Nucleus accumbens (tissue), 56 donors: ENCODE results near the gene LPGAT1.

ENCODE experiments used
- DNase-seq, 56 donors: peaks; one replicate each; lab custom pipeline; 2025; lab: John Stamatoyannopoulos, UW

Gene LPGAT1

DNA sequence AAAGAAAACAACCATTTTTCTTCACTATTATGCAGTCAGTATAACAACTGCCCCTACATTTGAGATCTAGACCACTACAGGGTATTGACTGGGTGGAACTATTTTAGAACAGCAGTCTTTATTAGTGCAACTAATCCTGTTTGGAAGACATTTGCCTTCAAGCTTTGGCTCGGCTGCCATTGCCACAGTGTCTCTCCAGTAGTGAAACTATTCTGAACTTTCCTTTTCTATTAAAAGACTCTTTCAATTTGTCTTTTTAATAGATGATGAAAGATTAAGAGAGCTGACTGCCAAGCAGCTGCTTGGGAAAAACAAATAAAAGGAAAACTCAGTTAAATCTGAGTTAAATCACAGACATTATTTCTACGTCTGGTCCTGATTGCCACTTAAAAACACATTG is 49.3 kb downstream of the LPGAT1 start:
- peak in 2 of 56 donors; percentile 12 to 13 for DNase-seq

GRCh38 chr1:211775170-211775569 is 55.4 kb downstream of the LPGAT1 start:
- no peak for DNase-seq

GRCh38 chr1:211764701-211765100 is 65.9 kb downstream of the LPGAT1 start:
- DNase-seq = no peak

DNA sequence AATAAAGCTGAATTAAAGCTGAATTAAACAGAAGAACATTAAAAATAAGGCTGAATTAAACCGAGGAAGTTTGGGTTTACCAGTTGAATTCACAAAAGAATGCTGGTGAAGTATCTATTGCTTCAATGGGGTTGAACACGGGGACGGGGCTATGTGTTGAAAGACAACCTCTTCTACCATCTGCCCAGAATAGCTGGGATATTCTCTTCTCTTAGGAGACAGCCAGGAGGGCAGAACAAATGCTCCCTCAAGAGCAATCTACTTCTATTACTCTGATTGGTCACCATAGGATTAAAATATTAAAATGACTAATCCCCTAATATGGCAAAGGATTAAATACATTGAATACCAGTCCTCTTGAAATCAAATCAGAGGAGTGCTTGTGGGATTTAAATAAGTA is 68.4 kb downstream of the LPGAT1 start:
- no peak for DNase-seq

DNA sequence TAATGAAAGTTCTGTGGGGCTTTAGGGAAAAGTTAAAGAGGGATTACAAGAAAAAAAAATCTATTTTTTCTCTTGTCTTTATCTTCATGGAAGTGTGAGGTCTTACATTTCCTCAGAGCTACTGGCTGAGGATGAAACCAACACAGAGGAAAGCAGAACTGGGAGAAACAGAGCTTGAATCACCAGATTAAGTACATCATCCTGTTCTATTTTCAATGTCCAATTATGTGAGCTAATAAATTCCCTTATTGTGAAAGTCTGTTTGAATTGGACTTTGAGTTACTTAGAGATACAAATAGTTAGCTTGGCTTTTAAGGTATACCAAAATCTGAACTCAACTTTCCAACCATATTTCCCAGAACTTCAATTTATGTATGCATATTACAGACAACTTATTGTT is 69.2 kb downstream of the LPGAT1 start:
- DNase-seq = no peak

DNA sequence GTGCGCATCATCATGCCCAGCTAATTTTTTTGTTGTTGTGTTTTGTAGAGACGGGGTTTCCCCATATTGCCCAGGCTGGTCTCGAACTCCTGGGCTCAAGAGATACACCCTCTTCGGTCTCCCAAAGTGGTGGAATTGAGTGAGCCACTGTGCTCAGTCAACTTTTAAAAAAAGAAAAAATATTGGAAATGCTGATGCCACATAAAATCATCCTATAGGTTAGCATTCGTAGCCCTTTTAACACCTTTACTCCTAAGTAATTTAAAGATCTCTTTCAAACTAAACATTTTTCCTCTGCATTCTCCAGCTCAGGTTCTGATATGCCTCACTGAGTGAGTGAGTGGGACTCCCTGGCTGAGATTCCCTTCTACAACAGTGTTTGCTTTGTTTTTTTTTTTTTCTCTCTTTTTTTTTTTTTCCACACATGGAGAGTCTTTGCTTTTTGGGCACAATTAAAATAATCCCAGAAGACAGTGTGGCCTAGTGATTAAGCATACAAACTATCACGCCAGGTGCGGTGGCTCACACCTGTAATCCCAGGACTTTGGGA is 74.0 kb downstream of the LPGAT1 start:
- no peak for DNase-seq

DNA sequence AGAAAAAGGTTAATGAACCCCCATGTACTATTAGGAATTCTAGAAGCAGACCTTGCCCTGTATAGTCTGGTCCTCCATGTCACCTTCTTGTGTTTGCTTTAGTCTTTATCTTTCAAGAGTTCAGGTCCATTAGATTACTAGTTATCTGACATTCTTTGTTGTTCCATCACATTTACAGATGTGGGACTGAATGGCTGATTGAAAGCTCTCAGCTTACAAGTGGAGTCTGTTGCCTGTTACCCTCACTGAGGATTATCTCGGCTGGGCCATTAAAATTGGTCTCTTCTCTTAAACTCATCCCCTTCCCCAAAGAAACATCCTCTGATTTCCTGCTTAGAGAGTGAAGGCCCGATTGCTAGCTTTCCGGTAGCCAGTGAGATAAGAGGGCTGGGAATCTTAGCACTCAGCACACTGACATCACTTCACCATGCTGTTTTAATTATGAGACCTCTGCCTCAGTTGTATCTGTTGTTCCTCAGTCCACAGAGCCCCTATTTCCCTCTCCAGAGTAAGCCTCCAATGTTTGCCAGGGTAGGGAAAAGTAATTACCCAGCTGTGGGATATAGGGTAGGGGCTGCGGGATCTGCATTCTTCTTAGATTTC is 76.8 kb downstream of the LPGAT1 start:
- DNase-seq = no peak

DNA sequence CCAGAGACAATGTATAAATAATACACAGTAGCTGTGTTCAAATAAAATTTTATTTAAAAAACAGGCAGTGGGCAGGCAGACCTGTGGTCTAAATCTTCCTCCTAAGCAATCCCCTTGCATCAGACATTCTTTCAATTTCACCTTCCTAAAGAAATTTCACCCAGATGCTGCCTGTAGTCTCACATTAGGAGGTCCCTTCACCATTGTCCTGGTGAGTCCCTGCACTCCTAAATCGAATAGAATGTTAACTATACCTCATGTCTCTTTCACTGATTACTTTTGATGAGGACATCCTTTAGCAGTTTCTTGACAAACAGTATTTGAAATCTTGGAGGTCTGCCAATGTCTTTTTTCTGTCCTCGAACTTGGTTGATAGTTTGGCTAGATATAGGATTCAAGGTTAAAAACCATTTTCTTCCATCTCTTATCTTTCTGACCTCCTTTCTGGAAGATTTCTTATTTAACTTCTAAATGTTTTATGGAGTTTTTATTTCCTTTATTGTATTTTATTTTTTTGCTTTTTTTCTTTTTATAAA is 77.5 kb downstream of the LPGAT1 start:
- DNase-seq = no peak

- no peak for DNase-seq
Observed at GRCh38 chr1:211752317-211752716, 78.2 kb downstream of the LPGAT1 start.

DNA sequence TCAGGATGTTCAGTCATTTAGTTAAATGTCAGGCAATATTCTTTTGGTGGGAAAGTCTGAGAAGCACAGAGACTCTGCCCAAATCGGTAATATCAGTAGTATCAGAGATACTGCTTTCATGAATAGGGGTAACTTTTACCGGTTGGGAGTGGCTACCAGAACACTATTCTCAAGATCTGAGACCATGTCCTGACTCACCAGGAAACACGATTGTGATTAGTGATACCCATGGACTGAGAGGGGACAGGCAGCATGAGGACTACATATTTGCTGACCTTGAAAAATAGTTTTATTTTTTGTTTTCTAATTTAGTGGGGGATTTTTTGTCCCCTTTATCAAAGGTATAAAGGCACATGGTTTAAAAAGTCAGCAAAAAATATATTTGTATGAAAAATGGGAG is 79.1 kb downstream of the LPGAT1 start:
- no peak for DNase-seq

- DNase-seq = no peak
Observed at GRCh38 chr1:211750599-211750998, 80.0 kb downstream of the LPGAT1 start.

DNA sequence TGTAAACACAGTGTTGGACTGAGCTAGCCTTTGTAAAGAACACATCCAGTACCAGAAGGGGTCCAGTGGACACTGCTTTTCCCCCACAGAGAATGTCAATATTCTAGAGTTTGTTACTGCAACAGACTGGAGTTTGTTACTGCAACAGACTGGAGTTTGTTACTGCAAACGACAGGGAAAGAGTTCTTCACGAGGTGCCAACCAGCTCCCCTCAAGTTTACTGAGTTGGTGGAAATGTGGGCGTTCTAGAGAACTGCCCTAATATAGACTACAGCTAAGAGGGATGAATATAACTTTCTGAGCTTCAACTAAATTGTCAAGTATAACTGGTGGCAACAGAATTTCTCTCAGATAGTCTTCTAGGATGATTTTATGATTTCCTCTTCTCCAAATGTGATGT is 81.3 kb downstream of the LPGAT1 start:
- peak in 7 of 56 donors; percentile 13 to 42 (median 27) for DNase-seq

DNA sequence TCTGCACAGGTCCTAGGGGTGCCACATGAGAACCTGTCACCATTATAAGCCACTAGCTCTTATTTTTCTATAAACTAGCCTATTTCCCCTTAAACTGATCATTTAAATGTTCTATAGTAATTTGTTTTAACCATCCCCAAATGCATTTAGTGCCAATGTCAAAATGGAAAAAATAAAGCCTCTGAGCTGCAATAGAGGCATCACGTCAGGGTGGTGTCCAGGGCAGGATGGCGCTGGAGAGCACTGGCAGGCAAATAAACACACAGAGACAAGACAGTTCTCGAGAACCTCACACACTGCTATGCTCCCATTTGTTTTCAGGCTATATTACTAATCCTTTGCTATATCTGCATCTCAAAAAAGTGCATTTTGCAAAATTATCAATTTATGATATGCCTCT is 81.8 kb downstream of the LPGAT1 start:
- DNase-seq = peak in 3 of 56 donors; percentile 29 to 34 (median 32)

GRCh38 chr1:211742889-211743529 is 87.6 kb downstream of the LPGAT1 start:
- DNase-seq = no peak

DNA sequence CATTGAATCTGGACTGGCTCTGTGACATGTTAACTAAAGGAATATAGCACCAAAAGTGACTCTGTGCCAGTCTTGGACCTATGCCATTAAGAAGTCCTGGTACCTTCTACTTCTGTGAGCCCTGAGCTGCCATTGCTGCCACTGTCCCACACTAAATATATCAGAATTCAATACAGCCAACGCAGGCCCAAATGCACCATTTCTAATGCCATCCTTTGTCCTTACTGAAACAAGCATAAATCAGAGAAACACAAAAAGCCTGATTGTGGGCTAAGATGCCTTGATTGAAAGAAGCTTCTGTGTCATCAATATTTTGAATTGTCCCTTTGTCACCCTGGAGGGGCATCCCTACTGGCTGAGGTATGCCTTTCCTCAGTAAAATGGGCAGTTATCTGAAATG is 88.3 kb downstream of the LPGAT1 start:
- peak in 5 of 56 donors; percentile 26 to 47 (median 31) for DNase-seq

- DNase-seq = no peak
Observed at GRCh38 chr1:211741788-211742187, 88.8 kb downstream of the LPGAT1 start.

DNA sequence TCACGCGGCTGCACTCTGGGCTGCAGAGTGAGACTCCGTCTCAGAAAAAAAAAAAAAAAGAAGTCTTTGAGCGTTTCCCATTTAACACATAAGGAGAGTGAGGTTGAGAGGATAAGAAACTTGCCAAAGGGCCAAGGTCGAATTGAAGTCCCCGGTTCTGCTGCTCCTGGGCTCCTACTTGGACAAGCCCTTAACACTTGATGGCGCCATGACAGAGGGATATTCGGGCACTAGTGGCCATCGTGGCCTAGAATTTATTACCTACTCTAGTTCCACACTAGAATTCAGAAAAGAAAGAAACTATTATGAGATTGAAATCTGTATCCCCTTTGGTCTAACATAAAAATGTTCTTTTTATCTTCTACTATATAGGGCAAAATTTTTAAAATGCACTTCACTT is 89.4 kb downstream of the LPGAT1 start:
- DNase-seq = no peak

DNA sequence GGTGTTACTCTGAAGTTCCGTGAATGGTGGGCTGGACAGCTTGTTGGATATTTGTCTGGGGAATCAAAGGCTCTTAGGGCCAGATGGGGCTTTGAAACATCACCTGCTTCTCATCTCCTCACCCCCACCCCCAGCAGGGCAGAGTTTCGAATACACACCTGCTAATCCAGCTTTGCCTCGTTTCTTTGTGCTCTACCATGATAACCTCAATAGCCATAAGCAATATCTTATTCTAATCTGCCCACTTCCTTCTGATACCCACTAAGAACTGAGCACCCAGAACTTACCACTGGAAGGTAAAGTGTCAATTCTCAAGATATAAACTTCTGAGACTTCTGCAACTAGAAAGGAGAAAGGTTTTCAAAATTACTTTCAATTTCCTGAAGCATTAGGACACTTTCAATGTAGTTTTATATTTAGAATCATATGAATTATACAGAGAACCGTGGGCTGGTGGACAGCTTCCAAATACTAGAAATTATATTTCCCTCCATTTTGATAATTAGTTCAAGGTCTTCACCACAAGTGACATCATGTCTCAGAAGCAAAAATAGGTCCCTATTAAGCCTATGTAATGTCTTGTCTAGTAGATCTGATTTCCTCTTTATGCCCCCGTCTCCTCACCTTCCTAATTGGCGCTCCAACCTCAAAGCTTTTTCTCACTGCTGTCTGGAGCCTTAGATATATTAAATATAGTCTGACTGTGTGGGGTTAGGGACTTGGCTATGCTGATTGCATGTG is 90.7 kb downstream of the LPGAT1 start:
- no peak for DNase-seq

DNA sequence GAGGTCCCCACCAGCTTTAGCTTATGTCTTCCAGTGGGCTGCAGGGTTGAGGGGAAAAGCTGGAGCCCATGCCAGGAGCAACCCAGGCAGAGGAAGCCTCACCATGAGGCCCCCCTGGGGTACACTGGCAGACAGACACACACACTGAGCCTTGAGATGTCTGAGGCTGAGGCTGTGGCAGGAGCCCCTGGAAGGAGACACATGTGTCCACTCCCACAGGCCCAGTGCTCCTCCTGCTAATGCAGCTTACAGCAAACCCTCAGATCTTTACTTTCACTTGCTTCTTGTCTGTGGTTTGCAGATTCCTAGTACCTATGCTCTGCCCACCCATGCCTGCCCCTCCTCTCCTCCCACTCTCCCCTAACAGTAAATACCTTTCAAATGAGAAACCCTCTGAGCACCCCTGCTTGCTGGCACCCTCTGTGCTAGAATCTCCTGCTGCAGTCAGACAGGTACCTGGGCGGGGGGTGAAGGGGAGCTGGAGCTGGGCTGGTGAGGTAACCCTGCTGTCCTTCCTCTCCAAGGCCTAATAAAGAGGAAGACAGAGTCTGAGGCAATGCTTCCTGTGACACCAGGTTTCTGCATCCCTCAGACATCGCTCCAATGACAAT is 91.8 kb downstream of the LPGAT1 start:
- DNase-seq = peak in 30 of 56 donors; percentile 13 to 78 (median 48)

DNA sequence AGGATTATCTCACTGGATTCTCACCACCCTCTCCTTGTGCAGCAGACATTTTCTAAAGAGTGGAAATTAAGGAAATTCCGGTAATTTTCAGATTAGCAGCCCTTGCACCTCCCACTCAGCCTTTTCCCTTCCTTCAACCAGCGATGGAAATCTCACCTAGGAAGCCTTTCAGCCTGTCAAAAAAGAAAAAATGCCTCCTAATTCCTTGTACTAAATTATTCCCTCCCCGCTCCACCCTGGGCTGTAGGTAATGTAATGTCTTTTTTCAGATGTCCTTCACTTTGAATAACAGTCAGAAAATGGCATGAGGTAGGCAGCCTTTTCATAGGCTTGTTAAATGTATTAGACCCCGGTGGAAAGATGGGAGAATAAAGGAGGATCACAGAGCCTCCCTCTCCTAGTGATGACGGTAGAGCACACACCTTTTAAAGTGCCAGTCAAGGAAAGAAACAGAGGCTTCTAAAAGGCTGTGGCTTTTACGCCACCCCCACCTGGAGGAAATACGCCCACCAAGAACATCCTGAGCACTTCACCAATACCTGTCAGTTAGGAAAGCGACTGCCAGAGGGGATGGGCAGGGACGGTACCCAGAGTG is 92.4 kb downstream of the LPGAT1 start:
- DNase-seq = peak in 19 of 56 donors; percentile 33 to 72 (median 61)
